HL-60 (cell line): ENCODE measurements around the gene NGLY1.

Source experiments
- DNase-seq, 2 experiments: peaks; one replicate each; pipeline ENCODE4 v3.0.0-alpha.2; 2010 to 2020; ENCODE audit warnings: low read depth in 1 of 2, low spot score in 1 of 2
- H3K27ac ChIP-seq: fragments of 250-450 bp; sonication (Bioruptor Pico); replicated peaks from 2 replicates; pipeline ENCODE4 v1.5.1; 2020; ENCODE audit warnings: mild to moderate bottlenecking, moderate library complexity
- H3K27me3 ChIP-seq: fragments of 250-450 bp; sonication (Bioruptor Pico); 2 replicates; pipeline ENCODE4 v1.5.1; 2021; ENCODE audit warnings: mild to moderate bottlenecking, moderate library complexity; ENCODE audit not compliant: insufficient read depth, poor library complexity, severe bottlenecking
- H3K4me3 ChIP-seq: replicated peaks from 2 replicates; pipeline ENCODE4 v1.5.1; 2011; ENCODE audit warnings: mild to moderate bottlenecking, control low read depth, low read length; ENCODE audit not compliant: insufficient read depth
- GABPA ChIP-seq: IDR thresholded peaks from 2 replicates; pipeline ENCODE4 v1.6.1; 2012; ENCODE audit warnings: low read depth
- POLR2AphosphoS5 ChIP-seq: IDR thresholded peaks from 2 replicates; pipeline ENCODE4 v1.6.1; 2012; ENCODE audit warnings: low read depth
- SPI1 ChIP-seq: IDR thresholded peaks from 2 replicates; pipeline ENCODE4 v1.6.1; 2012; ENCODE audit warnings: low read depth, mild to moderate bottlenecking, borderline replicate concordance
- TF ChIP-seq, protein P1 (sequence below): IDR thresholded peaks from 2 replicates; pipeline ENCODE4 v1.6.1; 2012; ENCODE audit warnings: low read depth; ENCODE audit not compliant: insufficient replicate concordance
- TF ChIP-seq, protein P2 (sequence below): IDR thresholded peaks from one replicate; pipeline ENCODE4 v1.5.1; 2011; ENCODE audit warnings: low read length, control low read depth, inconsistent platforms; ENCODE audit not compliant: insufficient read depth

NGLY1 gene

DNA sequence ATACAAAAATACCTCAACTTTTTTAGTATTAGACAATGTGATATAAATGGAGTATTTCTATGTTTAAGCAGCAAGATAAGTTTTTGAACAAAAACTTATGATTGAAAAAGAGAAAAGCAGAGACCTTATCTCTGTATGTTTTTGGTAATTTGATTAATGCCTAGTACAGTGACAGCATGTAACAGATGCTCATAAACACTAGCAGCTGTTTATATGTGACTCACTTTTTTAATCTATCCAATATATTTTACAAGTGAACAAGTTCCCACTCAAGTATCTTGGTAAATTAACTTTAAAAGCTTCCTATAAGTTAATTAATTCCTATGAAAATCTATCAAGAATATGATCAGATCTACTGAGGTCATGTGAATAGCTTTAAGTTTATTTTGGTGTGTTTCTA is 55.1 kb downstream of the NGLY1 start:
- DNase-seq: no peak
- H3K4me3 ChIP-seq: no peak overlapping the region
- TF ChIP-seq, protein P1, sequence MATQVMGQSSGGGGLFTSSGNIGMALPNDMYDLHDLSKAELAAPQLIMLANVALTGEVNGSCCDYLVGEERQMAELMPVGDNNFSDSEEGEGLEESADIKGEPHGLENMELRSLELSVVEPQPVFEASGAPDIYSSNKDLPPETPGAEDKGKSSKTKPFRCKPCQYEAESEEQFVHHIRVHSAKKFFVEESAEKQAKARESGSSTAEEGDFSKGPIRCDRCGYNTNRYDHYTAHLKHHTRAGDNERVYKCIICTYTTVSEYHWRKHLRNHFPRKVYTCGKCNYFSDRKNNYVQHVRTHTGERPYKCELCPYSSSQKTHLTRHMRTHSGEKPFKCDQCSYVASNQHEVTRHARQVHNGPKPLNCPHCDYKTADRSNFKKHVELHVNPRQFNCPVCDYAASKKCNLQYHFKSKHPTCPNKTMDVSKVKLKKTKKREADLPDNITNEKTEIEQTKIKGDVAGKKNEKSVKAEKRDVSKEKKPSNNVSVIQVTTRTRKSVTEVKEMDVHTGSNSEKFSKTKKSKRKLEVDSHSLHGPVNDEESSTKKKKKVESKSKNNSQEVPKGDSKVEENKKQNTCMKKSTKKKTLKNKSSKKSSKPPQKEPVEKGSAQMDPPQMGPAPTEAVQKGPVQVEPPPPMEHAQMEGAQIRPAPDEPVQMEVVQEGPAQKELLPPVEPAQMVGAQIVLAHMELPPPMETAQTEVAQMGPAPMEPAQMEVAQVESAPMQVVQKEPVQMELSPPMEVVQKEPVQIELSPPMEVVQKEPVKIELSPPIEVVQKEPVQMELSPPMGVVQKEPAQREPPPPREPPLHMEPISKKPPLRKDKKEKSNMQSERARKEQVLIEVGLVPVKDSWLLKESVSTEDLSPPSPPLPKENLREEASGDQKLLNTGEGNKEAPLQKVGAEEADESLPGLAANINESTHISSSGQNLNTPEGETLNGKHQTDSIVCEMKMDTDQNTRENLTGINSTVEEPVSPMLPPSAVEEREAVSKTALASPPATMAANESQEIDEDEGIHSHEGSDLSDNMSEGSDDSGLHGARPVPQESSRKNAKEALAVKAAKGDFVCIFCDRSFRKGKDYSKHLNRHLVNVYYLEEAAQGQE: no peak
- TF ChIP-seq GABPA (no peak), SPI1 (no peak), POLR2AphosphoS5 (no peak)
- TF ChIP-seq, protein P2, sequence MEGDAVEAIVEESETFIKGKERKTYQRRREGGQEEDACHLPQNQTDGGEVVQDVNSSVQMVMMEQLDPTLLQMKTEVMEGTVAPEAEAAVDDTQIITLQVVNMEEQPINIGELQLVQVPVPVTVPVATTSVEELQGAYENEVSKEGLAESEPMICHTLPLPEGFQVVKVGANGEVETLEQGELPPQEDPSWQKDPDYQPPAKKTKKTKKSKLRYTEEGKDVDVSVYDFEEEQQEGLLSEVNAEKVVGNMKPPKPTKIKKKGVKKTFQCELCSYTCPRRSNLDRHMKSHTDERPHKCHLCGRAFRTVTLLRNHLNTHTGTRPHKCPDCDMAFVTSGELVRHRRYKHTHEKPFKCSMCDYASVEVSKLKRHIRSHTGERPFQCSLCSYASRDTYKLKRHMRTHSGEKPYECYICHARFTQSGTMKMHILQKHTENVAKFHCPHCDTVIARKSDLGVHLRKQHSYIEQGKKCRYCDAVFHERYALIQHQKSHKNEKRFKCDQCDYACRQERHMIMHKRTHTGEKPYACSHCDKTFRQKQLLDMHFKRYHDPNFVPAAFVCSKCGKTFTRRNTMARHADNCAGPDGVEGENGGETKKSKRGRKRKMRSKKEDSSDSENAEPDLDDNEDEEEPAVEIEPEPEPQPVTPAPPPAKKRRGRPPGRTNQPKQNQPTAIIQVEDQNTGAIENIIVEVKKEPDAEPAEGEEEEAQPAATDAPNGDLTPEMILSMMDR: no peak
- no peak overlapping the region for H3K27ac ChIP-seq
- H3K27me3 ChIP-seq: no peaks in the 10 kb centered on the region

DNA sequence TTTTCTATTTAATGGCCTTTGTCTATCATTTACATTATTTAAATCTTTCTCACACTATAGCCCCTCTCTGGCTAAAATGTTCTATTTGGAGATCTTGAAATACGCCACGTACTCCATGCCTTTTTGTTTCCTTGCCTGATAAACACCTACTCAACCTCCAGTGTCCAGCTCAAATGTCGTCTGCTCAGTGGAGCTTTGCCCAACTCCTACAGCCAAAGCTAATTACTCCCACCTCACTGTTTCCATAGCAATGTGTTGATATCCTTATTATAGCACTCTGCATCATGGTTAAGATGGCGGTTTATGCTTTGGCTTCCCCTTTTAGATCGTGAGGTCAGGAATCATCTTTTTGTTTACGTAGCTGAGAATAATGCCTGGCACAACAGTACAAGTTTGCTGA is 55.9 kb downstream of the NGLY1 start:
- TF ChIP-seq SPI1 (no peak), POLR2AphosphoS5 (no peak), GABPA (no peak)
- TF ChIP-seq, protein P2: no peak
- TF ChIP-seq, protein P1: no peak
- H3K27me3 ChIP-seq: no peaks in the 10 kb centered on the region
- no peak for DNase-seq
- H3K27ac ChIP-seq: no peak overlapping the region
- H3K4me3 ChIP-seq: no peak overlapping the region

DNA sequence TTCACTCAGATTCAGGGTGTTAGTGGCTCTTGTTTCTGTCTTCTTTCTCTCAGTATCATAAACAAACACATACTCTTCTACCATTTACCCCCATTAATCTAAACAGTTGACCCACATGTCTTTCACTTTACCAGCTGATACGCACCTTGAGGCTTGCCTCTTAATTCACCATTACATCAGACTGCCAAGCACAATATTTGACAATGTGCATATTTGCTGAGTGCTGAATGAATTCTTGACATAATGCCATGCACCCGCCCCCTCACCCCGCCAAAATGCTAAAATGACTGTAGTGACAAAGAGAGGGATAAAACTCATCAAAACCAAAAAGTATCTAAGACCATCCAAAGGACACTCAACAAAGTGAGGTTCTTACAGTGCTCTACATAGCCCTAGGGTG is 57.4 kb downstream of the NGLY1 start:
- TF ChIP-seq GABPA (no peak), POLR2AphosphoS5 (no peak), SPI1 (no peak)
- TF ChIP-seq, protein P2: no peak
- TF ChIP-seq, protein P1: no peak
- Histone ChIP-seq H3K27ac (no peak overlapping the region), H3K27me3 (no peaks in the 10 kb centered on the region), H3K4me3 (no peak overlapping the region)
- no peak for DNase-seq
